SK-N-SH (cell line): Measurements from ENCODE around the gene SLC35F1.

Experiments
- CHD2 ChIP-seq: fragments of 150-350 bp; IDR thresholded peaks from 2 replicates; pipeline ENCODE4 v1.6.1; 2018; ENCODE audit warnings: low read length; ENCODE audit not compliant: partially characterized antibody
- CTCF ChIP-seq: fragments of 200-600 bp; sonication (generic); IDR thresholded peaks from 2 replicates; pipeline ENCODE4 v1.6.1; 2017; ENCODE audit warnings: antibody characterized with exemption, mild to moderate bottlenecking, moderate library complexity
- EP300 ChIP-seq, 2 experiments: IDR thresholded peaks; 2 replicates each; pipeline versions ENCODE4 v1.4.0 to v1.6.1; 2012; ENCODE audit warnings: borderline replicate concordance in 1 of 2, low read depth in 1 of 2, low read length in 1 of 2

GRCh38 chr6:117890172-117890571, 16.9 kb upstream of the SLC35F1 start:
- no peak for TF ChIP-seq CTCF
- no peak for TF ChIP-seq CHD2
- TF ChIP-seq EP300 (IDR thresholded peaks at IDR 0.05; ENCODE audit: borderline replicate concordance in 1 of 2, low read depth in 1 of 2, low read length in 1 of 2): no peak
